ENCODE results near the gene KCNMA1.
"Not testable (repeated sequence)": the region's sequence is repeated elsewhere in the genome, so short reads cannot be mapped to it uniquely, and the experiment has no call there.

Gene KCNMA1

DNA sequence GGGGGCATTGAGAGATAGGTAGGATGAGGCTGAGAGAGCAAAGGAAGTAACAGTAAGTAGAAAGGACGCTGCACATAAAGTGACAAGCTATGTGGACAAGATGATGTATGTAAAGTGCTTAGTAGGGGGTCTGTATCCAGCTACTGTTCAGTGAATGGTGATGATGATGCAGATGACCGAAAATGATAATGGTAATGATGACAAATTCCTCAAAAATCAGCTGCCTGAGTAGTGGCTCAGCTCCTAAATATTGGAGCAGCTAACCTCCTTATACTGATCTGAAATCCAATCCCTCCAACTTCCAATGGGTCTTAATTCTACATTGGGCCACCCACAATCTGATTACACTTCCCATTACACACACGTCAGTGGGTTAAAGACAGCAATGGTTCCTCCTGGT lies 27.1 kb upstream of the KCNMA1 start:
- FAIRE-seq: no peak
- no peak for DNase-seq (ENCODE audit: insufficient read length, low spot score)

DNA sequence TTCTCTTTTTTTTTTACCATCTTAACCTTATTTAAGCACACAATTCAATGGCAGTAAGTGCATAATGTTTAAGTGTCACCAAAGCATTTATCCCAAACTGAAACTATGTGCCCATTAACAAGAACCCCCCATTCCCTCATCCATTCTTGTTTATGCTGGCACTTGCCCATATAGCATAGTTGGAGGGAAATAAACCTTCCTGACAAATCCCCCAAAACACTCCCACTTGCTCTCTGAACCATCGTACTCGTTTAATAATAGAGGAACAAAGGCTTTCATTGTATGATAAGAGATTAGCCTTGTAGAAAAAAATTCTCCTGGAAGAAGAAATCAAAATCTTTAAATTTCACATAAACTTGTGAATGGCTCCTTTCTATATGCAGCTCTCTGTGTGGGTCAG lies 26.4 kb upstream of the KCNMA1 start:
- DNase-seq (ENCODE audit: insufficient read length, low spot score) (no peak), FAIRE-seq (no peak)

DNA sequence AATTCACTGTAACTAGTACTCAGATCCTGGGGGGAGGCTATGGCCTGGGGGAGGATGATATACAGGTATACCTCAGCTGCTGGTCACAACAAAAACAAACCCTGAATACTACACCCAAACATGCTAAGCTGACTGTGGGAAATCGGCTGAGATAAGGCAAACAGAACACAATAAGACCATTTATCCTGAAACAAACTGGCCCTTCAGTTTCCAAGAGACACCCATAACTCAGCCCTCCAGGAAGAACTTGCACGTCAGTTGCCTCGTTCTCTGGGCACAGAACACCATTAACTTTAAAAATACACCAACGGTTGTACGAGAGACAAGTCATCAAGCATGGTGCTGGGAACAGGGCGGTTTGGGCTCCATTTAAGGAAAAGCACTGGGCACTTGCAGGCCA lies 24.1 kb upstream of the KCNMA1 start:
- DNase-seq (ENCODE audit: insufficient read length, low spot score) (no peak), FAIRE-seq (no peak)

DNA sequence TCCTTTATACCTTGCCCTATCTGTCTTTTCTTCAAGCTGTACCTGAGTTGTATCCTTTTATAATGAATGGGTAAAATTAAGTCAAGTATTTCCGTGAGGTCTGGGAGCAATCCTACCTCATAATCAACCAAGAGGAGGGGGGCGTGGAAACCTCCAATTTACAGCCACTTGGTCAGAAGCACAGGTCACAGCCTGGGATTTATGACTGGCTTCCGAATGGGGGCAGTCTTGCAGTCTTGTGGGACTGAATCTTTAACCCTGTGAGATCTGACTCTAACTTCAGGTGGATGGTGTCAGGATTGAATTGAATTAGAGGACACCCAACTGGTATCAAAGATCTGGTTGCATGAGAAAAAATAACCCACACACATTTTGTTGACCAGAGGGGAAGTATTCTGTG lies 23.5 kb upstream of the KCNMA1 start:
- no peak for FAIRE-seq
- no peak for DNase-seq (ENCODE audit: insufficient read length, low spot score)

DNA sequence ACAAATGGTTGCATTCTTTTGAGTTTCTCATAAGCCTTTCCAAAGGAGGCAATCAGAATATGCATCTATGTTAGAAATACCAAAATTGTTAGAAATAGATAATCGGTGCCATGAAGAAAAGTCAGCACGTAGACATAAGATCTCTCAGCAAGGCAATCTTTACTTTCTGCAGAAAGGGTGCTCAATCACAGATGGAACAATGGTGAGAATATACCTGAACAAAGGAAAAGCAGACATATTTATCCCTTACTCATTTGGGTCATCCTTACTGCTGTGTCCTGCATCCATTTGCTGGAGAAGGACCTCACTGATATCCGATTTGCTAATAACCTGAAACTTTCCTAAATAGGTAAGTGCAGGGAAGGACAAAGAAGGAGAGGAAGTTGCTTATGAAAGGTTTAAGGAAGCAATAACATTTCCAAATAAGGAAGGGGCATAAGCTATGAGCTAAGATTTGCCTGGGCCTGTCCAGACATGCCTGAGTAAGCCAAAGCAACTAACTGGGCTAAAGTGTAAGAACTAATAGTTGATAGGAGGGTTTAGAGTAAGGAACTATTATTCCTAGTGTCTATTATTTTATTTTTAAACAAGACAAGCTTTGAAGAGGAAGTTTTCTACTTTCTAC lies 21.6 kb upstream of the KCNMA1 start:
- not testable (repeated sequence) for FAIRE-seq; DNase-seq (ENCODE audit: insufficient read length, low spot score)

DNA sequence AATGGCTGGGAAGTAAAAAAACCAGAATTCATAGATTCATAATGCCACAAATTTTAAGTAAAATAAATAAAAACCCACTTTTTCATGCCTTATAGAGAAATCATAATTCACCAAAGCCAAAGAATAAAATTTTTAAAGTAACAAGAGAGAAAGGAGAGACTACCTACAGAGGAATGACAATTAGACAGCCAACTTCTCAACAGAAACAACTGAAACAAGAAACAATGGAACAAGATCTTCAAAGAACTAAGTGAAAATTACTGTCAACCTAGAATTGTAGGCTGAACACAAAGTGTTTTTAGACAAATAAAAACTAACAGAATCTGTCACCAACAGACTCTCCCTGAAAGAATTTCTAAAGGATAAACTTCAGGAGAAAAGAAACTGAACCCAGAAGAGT lies 15.6 kb upstream of the KCNMA1 start:
- FAIRE-seq (no peak), DNase-seq (ENCODE audit: insufficient read length, low spot score) (no peak)

DNA sequence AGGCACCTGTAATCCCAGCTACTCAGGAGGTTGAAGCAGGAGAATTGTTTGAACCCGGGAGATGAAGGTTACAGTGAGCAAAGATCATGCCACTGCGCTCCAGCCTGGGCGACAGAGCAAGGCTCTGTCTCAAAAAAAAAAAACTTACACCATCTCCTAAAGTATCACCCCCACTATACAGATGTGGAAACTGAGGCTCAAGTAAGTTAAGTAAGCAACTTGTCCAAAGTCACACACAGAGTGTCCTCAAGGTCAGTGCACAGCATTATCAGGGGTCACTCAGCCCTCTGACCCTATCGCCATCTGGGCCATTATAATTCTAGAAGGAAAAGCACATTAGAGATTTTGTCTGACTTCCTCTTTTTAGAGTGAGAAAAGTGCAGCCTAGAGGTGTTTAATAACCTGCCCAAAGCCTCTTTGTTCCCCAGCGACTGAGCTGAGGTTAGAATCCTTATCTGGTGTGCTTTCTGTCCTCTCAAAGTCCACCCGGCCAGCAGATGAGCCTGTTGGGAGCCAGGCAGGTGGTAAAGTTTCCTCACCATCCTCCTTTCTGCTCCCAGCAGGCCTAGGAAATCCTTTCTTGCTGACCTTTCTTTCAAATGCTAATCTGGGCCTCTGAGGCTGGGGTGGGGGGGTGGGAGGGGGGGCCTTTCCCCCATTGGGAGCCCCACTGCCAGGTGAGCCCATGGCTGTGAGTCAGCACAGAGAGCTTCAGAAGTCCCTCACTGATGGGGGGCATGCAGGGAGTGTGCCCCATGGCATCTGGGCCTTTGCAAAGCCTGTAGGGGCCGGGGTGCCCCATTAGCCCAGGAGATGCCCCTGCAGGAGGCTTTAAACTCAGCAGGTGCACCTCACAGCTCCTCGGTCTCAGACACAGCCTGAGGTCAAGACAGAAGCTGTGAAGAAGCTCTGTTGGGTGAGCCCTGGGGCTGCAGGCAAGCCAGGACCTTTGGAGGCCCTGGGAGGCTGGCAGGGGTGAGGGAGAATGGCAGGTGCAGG lies 12.0 kb upstream of the KCNMA1 start:
- no peak for FAIRE-seq
- no peak for DNase-seq (ENCODE audit: insufficient read length, low spot score)

DNA sequence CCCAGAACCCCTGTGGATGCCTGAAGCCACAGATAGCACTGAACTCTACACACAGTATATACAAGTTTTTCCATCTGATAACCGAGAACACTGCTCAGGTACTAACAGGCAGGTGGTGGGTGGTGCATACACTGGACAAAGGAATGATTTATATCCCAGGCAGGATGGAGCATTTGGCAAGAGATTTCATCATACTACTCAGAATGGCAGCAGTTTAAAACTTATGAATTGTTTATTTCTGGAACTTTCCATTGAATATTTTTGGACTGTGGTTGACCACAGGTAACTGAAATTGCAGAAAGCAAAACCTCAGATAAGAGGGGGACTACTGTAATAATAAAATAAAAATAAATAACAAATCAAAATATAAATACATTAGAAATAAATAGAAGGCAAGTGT lies 10.9 kb upstream of the KCNMA1 start:
- DNase-seq (ENCODE audit: insufficient read length, low spot score): no peak
- FAIRE-seq: no peak

DNA sequence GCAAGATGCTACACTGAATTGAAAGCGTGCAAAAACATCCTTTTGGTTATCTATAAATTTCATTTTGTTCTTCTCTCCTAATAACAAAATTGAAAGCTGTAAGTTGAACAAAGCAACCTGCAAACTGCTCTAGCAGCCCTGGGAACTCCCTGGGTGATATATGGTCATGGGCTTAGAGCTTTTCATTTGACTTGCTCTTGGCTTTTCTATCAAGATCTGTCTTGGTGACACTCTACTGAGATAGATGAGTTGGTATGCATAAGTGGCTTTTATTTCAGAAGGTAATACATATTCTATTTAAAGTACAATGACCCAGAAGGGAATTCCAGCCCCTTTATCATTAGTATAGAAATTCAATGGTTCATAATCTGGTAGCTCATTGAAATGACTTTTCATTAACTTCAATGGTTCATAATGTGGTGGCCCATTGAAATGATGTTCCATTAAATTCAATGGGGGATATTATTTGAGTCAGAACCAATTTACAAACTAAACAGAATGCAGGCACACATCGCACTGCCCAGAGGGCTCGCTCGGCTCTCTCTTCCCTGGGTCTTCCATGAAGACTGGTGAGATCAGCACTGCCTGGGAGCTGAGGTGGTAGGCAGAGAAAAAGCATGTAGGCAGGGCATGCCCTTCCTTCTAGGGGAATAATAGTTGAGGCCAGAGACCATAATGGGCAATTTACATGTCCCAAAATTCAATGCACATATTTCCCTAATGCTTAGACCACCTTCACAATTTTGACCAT lies 10.1 kb upstream of the KCNMA1 start:
- DNase-seq (ENCODE audit: insufficient read length, low spot score): no peak
- no peak for FAIRE-seq

DNA sequence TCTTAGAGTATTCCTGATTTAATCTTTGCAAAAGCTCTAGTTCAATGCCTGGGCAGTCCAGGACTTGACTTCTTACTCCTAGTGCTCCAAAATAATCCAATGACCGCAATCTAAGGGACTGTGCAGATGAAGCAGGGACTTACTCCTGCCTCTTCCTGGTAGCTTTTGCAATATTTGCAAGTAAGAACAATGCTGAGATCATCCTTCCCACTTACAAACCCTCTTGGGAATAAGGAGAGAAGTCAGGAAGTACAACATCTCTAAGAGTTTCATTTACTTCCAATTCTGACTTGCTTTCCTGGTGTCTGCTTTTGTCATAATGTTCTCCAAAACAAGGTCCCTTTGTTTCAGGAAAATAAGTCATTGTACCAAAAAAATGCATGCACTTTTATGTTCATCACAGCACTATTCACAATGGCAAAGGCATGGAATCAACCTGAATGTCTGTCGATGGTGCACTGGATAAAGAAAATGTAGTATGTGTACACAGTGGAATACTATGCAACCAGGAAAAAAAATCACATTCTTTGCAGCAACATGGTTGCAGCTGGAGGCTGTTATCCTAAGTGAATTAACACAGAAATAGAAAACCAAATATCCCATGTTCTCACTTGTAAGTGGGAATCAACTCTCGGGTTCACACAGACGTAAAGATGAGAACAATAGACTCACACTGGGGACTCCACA lies 7.1 kb upstream of the KCNMA1 start:
- FAIRE-seq (no peak), DNase-seq (ENCODE audit: insufficient read length, low spot score) (no peak)

DNA sequence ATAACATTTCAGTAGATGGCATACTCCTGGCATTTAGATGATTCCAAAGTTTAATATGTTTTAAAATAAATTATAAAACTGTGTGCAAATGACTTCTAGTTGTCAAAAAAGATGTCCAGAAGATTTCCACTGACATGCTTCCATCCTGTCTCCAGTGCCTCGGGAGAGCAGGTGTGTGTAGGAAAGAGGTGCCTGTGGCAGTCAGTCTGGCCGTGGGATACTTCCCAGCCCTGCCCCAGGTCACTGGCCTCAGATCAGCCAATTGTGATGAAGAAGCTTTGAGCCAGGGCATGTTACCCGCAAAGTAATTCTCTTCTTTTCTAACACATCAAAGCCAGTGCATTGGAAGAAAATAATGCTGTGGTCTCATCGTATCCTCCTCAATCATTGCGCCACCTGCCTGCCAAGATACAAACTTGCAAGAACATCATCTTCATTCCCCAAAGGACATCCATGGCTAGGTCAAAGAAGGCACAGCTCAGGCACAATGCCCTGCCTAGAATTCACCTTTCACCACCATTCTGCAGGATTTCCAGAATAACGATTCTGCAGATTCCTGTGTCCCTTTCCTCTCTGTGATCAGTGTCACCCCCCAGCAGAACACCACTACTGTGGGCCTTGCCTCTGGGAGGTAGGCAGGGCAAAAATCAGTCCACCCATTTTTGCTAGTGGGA lies 6.3 kb upstream of the KCNMA1 start:
- FAIRE-seq (peak; percentile 64), DNase-seq (ENCODE audit: insufficient read length, low spot score) (no peak)

DNA sequence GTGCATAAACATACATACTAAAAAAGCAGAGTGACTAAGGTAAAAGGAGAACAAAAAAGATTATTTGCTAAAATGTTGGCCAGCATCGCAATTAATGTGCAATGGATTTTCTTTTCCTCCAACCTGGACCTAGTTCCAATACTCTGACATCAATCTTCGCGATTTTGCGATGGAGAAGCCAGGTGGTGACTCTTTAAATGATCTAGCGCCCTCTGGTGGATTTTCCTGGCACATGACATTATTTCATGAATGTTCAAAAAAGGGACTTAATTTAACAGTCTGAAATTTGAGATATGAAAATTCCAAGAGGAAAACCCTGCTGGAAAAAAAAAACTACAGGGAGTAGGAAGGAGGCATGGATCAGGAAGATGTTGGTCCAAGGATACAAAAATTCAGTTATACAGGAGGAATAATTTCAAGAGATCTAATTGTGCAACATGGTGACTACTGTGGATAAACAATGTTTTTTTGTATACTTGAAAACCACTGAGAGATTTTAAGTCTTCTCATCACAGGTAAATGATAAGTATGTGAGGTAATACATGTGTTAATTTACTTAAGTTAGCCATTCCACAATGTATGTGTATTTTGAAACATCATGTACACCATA lies 4.3 kb upstream of the KCNMA1 start:
- DNase-seq (ENCODE audit: insufficient read length, low spot score) (peak; percentile 64), FAIRE-seq (peak; percentile 78)

DNA sequence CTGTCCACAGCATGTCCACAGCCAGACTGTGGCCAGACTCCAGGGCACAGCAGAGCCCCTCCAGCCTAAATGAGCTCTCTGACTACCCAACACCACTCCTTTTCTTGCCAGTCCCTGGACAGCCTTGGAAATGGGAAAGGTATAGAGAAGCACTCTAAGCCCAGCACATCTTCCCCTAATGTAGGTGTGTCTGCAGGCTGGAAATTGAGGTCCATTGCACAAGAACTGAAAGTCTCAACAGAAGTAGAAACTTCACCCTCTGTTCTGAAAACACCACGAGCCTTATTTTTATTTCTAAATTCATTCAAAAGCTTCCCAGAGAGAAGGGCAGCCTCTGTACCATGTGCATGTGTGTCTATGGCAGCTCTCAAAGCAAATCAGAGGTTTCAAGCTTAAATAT lies 3.7 kb upstream of the KCNMA1 start:
- FAIRE-seq (no peak), DNase-seq (ENCODE audit: insufficient read length, low spot score) (no peak)

DNA sequence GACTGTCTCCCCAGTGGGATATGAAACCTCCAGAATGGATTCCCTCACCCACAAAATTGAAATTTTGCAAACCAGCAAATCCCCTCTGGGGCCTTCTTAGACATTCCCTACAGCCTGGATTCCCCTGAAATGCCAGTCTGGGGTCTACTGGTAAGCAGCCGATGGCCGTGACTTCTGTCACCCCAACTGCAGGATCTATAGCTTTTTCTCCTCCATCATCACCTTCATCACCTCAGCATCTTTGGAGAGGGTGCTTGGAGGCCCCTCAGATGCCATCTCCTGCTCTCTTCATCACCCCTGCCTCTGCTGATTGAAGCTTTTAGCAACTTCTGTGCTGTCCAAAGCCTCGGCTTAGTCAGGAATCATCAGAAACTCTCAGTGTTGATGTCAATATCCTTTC lies 2.6 kb upstream of the KCNMA1 start:
- no peak for FAIRE-seq

DNA sequence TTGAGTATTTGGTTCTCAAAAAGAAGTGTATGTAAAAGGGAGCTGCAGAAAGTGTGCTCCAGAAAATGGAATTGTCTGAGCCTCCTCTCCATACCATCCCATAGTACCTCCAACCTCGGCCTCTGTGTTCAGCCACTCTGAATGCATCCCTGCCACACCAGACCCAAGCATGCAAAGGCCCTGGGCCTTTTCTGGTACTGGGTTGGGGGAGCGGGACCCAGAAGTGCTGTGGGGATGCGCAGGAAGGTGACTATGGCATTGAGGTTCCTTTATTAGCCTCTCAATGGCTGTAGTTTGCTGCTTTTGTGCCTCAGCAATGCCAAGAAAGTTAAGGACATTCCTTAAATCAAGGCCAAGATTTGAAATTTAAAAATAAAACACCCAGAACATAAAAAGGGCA lies 2.1 kb upstream of the KCNMA1 start:
- no peak for DNase-seq (ENCODE audit: insufficient read length, low spot score)
- no peak for FAIRE-seq

More for the DNA sequence above, 2.6 kb upstream of the KCNMA1 start:
- DNase-seq (ENCODE audit: insufficient read length, low spot score): no peak

DNA sequence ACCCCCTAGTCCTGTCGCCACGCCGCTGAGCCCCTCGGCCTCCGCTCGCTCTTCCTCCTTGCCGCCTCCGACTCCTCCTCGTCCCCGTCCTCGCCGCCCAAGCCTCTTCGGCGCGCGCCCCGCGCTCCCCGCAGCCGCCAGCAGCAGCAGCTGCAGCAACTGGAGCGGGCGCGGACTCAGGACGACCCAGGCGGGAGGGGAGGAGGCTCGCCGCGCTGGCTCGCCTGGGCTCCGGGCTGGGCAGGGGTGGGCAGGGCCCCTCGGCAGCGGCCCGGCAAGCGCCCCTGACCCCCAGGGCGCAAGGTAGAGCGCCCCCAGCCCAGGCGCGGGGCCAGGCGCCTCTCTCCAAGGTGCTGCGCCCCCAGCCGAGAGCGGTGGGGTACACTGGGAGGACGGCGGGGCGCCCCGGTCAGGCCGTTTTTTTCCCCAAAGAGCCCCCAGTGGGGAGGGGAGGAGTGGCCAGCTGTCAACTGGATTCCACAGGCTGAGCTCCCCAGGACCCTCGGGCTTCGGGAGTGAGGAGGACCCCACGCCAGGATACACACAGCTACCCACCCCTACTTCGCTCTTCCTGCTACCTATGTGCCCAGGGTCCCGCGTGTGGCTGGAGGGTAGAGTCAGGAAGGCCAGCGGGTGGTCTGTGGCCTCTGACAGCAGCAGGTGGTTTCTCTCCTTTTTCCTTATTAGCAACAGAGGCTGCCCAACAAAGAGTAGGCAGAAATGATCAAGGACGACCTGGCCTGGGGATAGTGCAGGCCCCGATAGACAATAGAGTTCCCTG lies 903 bp upstream of the KCNMA1 start:
- no peak for FAIRE-seq
- no peak for DNase-seq (ENCODE audit: insufficient read length, low spot score)

DNA sequence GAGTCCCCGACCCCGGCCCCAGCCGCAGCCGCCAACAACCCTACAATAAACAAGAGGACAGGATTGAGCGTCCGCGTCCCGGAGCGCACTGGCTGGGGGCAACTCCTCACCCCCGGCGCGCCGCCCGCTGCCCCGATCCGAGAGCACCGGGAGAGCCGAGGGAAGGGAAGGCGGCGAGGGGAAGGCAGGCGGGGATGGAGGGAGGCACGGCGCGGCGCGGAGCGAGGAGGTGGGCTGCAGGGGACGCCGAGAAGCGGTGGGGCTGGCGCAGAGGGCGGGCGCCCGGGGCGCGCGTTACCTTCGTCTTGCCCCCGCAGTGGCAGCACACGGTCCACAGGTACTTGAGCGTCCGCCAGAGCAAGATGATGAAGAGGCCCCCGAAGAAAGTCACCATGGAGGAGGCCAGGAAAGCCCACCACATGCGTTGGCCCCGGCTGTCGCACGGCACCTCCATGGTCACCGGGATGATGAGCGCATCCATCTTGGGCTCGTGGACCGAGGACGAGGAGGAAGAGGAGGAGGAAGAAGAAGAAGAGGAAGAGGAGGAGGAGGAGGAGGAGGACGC lies 559 bp downstream of the KCNMA1 start:
- DNase-seq (ENCODE audit: insufficient read length, low spot score) (no peak), FAIRE-seq (no peak)

DNA sequence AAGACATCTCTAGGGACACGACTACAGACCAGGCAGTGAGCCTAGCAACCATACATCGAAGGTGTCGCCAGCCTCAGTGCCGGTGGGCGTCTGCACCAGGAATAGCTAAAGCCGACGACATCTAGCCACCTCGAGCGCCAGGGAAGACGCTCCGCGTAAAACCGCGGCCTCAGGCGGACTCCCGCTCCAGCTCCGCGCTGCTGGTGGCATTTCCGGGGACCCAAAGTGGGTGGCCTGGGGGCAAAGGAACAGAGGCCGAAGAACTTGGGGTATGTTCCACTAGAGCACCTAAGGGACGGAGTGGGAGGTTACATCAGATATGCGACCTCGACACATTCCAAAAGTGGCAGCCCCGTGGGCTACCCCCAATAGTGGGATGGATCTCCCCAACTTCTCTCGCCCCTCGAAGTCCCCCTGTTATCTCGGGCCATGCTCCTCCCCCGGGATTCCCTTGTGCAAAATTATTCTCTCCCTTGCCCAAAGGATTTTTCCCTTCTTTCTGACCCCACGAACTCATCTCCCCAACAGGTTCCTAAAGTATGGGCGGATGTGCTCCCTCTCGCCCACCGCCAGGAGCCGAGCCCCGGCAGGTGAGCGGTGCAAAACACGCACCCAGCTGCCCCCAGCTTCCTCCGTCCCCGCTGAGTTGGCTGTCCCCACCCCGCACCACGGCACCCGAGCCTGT lies 1.2 kb downstream of the KCNMA1 start:
- DNase-seq (ENCODE audit: insufficient read length, low spot score): no peak
- FAIRE-seq: no peak

Measured in GM19239 (cell line).